ENCODE results near the gene CCN6.
"Not testable (repeated sequence)": the region's sequence is repeated elsewhere in the genome, so short reads cannot be mapped to it uniquely, and the experiment has no call there.

The CCN6 gene

GRCh38 chr6:112051251-112051740, 2.6 kb upstream of the CCN6 start:
- not testable (repeated sequence) for FAIRE-seq

GRCh38 chr6:112054555-112055190, 769 bp downstream of the CCN6 start:
- FAIRE-seq, result no peak

- FAIRE-seq, result no peak
These were observed 4.5 kb downstream of the CCN6 start for GRCh38 chr6:112058243-112059032.

- no peak for FAIRE-seq
These were observed 7.7 kb downstream of the CCN6 start for GRCh38 chr6:112061605-112062004.

GRCh38 chr6:112062966-112063365, 9.1 kb downstream of the CCN6 start:
- no peak for FAIRE-seq

- no peak for FAIRE-seq
These were observed 11.6 kb downstream of the CCN6 start for GRCh38 chr6:112065426-112065986.

GRCh38 chr6:112066606-112067005, 12.7 kb downstream of the CCN6 start:
- FAIRE-seq, result no peak

- no peak for FAIRE-seq
These were observed 27.7 kb downstream of the CCN6 start for GRCh38 chr6:112081569-112081968.

- FAIRE-seq, result no peak
These were observed 31.6 kb downstream of the CCN6 start for GRCh38 chr6:112085286-112086065.

- no peak for FAIRE-seq
These were observed 32.8 kb downstream of the CCN6 start for GRCh38 chr6:112086744-112087135.

GRCh38 chr6:112087136-112087911, 33.4 kb downstream of the CCN6 start, which contains the start of the genes FAM229B and TUBE1:
FAM229B (plus strand) TSS chr6:112087591; CDS start chr6:112099284, 11,693 bp downstream.
TUBE1 (minus strand) TSS chr6:112087482; CDS start chr6:112087434, 48 bp downstream.
- FAIRE-seq, result no peak

- no peak for FAIRE-seq
These were observed 34.0 kb downstream of the CCN6 start for GRCh38 chr6:112087916-112088315.

- FAIRE-seq, result no peak
These were observed 43.0 kb downstream of the CCN6 start for GRCh38 chr6:112096901-112097300.

GRCh38 chr6:112100561-112100960, 46.7 kb downstream of the CCN6 start:
- no peak for FAIRE-seq

GRCh38 chr6:112106026-112106425, 52.1 kb downstream of the CCN6 start:
- FAIRE-seq, result not testable (repeated sequence)

- FAIRE-seq, result no peak
These were observed 52.7 kb downstream of the CCN6 start for GRCh38 chr6:112106562-112106961.

GRCh38 chr6:112109262-112109661, 55.4 kb downstream of the CCN6 start:
- no peak for FAIRE-seq

- no peak for FAIRE-seq
These were observed 59.5 kb downstream of the CCN6 start for GRCh38 chr6:112113431-112113830.

GRCh38 chr6:112113918-112114317, 60.0 kb downstream of the CCN6 start:
- no peak for FAIRE-seq

- no peak for FAIRE-seq
These were observed 60.8 kb downstream of the CCN6 start for GRCh38 chr6:112114577-112115223.

- no peak for FAIRE-seq
These were observed 62.3 kb downstream of the CCN6 start for GRCh38 chr6:112116221-112116620.
